K562 (cell line): ENCODE measurements around the gene TTC39B. TPM values are rescaled to one million over a fixed set of nuclear protein-coding genes. Genes with fewer than 3 reads are reported as not detected.

Experiments
- CEBPG ChIP-seq, 3 experiments: fragments of 200-800 bp in 1 of 3; sonication (Bioruptor generic) in 1 of 3; sonication (generic) in 1 of 3; formaldehyde crosslinking in 1 of 3; IDR thresholded peaks in 2 of 3; conservative IDR thresholded peaks in 1 of 3; 2 replicates each; pipeline versions ENCODE4 v1.6.1 to v1.8.0; 2016 to 2022; ENCODE audit warnings: missing compliant biosample characterization in 2 of 3, missing genetic modification characterization in 2 of 3, mild to moderate bottlenecking in 1 of 3, missing genetic modification reagents in 1 of 3
- DEAF1 ChIP-seq: fragments of 450-650 bp; formaldehyde crosslinking; IDR thresholded peaks from 2 replicates; pipeline ENCODE4 v1.4.0; 2020; ENCODE audit warnings: mild to moderate bottlenecking, moderate library complexity
- HMGN3 ChIP-seq: IDR thresholded peaks from 2 replicates; pipeline ENCODE4 v1.6.1; 2011; ENCODE audit warnings: borderline replicate concordance, low read depth, mild to moderate bottlenecking, mixed read lengths, low read length; ENCODE audit not compliant: insufficient read length; ENCODE audit errors: extremely low read depth
- L3MBTL2 ChIP-seq: fragments of 450-650 bp; IDR thresholded peaks from 2 replicates; pipeline ENCODE4 v1.6.1; 2016; ENCODE audit warnings: mild to moderate bottlenecking, moderate library complexity
- MXI1 ChIP-seq: IDR thresholded peaks from 2 replicates; pipeline ENCODE4 v1.6.1; 2011; ENCODE audit warnings: low read depth, mild to moderate bottlenecking, improper control_type of control experiment, low read length
- PHB2 ChIP-seq: fragments of 450-650 bp; IDR thresholded peaks from 2 replicates; pipeline ENCODE4 v1.6.1; 2017; ENCODE audit warnings: low read depth
- PRPF4 ChIP-seq: fragments of 200-400 bp; formaldehyde crosslinking; IDR thresholded peaks from one replicate; pipeline ENCODE4 v1.6.1; 2017; ENCODE audit warnings: low read length, low read depth, mild to moderate bottlenecking; ENCODE audit not compliant: insufficient read depth, poor library complexity, severe bottlenecking
- RAD51 ChIP-seq: fragments of 450-650 bp; IDR thresholded peaks from 2 replicates; pipeline ENCODE4 v1.7.1; 2016; ENCODE audit warnings: low read depth, mild to moderate bottlenecking, borderline replicate concordance
- REST ChIP-seq, 2 experiments: fragments of 450-650 bp; formaldehyde crosslinking in 1 of 2; IDR thresholded peaks; 2 replicates each; pipeline versions ENCODE4 v1.4.0 to v1.6.1; 2014 to 2020; ENCODE audit warnings: mild to moderate bottlenecking in 2 of 2, borderline replicate concordance in 1 of 2, low read depth in 1 of 2
- RFX7 ChIP-seq: fragments of 250-450 bp; sonication (Bioruptor Pico); IDR thresholded peaks from 2 replicates; pipeline ENCODE4 v1.5.1; 2021; ENCODE audit warnings: mild to moderate bottlenecking
- TFE3 ChIP-seq: fragments of 450-650 bp; formaldehyde crosslinking; IDR thresholded peaks from 2 replicates; pipeline ENCODE4 v1.4.0; 2020; ENCODE audit warnings: mild to moderate bottlenecking, mixed read lengths
- THRB ChIP-seq: fragments of 450-650 bp; formaldehyde crosslinking; conservative IDR thresholded peaks from 2 replicates; pipeline ENCODE4 v1.4.0; 2022; ENCODE audit warnings: mild to moderate bottlenecking, missing genetic modification characterization
- ZNF324 ChIP-seq: fragments of 250-450 bp; sonication (Bioruptor Pico); IDR thresholded peaks from 2 replicates; pipeline ENCODE4 v1.4.0; 2020; ENCODE audit warnings: mild to moderate bottlenecking
- polyA plus RNA-seq, 8 experiments: library from polyadenylated mRNA; depleted of rRNA in 4 of 8; stranded (reverse) in 5 of 8; unstranded in 3 of 8; fragments of >200 nt; fragmentation: Nextera tagmentation in 2 of 8; fragmentation: Illumina TruSeq in 1 of 8; extraction: Ambion mirVana in 2 of 8; extraction: Trizol in 1 of 8; gene quantifications; 2 replicates each; pipeline versions ENCODE4 v1.2.1 to v1.2.3, GENCODE V29; 2011 to 2014; ENCODE audit warnings: inconsistent platforms in 1 of 8, missing spikeins in 1 of 8
- total RNA-seq, 7 experiments: library from RNA; depleted of rRNA in 6 of 7; stranded (reverse); fragments of >200 nt in 6 of 7; fragmentation: Illumina TruSeq in 2 of 7; extraction: Trizol in 2 of 7; gene quantifications; 2 replicates each; pipeline versions ENCODE4 v1.2.1 to v1.2.3, GENCODE V29; 2011 to 2021; ENCODE audit warnings: low replicate concordance in 1 of 7

Gene TTC39B
- total and polyA plus RNA-seq, 9 of the 15 experiments (the other 6 are each of a cell fraction or from before 2014, with no cell fraction given) = 0.32 to 1.2 (median 0.95) TPM

- TF ChIP-seq REST (IDR thresholded peaks at IDR 0.05; ENCODE audit: borderline replicate concordance) (peak; percentile 20; the same call in 1 of the 2 replicates), REST (CRISPR knock-in tag; IDR thresholded peaks at IDR 0.05; ENCODE audit: low read depth) (no peak), DEAF1 (CRISPR knock-in tag) (no peak), L3MBTL2 (peak; percentile 62), RAD51 (0 out of 2 replicates have a peak, but pooled peaks have one; percentile 35), PHB2 (no peak), MXI1 (no peak), TFE3 (peak; percentile 9; the same call in 1 of the 2 replicates), CEBPG (CRISPR knock-in tag; IDR thresholded peaks at IDR 0.05) (no peak), CEBPG (tag; conservative IDR thresholded peaks at IDR 0.05 in 1 of 2, IDR thresholded peaks at IDR 0.05 in 1 of 2) (no peak), PRPF4 (no peak), HMGN3 (no peak), ZNF324 (CRISPR knock-in tag) (no peak), THRB (CRISPR knock-in tag) (no peak), RFX7 (CRISPR knock-in tag) (no peak)
Observed at GRCh38 chr9:15287309-15287708, 19.7 kb downstream of the TTC39B start (continued).
